Activated CD8-positive, alpha-beta memory T cell treated with anti-CD3 and anti-CD28 coated beads for 1 hour (primary cell): ENCODE results near the gene MINK1.

ENCODE experiments used
- DNase-seq, 2 donors: peaks; one replicate each; pipeline ENCODE4 v3.0.0-alpha.2; 2020; ENCODE audit warnings: low read depth in 1 of 2; ENCODE audit errors: extremely low read depth in 1 of 2

Gene MINK1

DNA sequence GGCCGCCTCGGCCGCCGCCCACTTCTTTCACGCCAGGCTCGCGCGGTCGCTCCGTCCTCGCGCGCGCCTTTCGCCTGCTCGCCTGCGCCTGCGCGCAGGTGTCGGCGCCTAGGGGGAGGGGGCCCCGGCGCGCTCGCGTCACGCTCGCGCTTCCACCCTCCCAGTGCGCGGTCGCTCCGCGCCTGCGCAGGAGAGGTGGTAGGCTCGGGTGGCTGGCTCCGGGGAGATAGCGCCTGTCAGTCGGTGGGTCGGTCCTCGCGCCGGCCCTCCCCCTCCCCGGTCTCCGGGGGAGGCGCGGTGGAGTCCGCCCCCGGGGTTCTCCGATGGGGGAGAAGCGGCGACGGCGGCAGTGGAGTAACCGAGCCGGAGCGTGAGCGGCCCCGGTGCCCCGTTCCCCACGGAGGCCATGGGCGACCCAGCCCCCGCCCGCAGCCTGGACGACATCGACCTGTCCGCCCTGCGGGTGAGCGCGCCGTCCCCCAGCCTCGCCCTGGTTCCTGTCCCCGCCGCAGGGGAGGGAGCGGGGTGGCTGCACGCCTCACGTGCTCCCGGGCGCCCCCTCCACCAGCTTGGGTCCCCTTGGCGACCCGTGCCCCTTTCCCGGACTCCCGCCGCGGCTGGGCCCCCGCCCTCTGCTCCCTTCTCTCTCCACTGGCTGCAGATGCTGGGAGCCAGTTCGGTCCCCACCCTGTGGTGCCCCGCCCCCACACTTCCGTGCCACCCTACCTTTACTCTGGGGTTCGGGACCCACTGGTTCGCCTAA lies at the start of gene MINK1:
Gene MINK1, plus strand, starts transcription at position 163 of the 763 bp plus-strand sequence. Its CDS starts 244 bp downstream, at position 407.
- DNase-seq, result peak; percentile 65 to 80

DNA sequence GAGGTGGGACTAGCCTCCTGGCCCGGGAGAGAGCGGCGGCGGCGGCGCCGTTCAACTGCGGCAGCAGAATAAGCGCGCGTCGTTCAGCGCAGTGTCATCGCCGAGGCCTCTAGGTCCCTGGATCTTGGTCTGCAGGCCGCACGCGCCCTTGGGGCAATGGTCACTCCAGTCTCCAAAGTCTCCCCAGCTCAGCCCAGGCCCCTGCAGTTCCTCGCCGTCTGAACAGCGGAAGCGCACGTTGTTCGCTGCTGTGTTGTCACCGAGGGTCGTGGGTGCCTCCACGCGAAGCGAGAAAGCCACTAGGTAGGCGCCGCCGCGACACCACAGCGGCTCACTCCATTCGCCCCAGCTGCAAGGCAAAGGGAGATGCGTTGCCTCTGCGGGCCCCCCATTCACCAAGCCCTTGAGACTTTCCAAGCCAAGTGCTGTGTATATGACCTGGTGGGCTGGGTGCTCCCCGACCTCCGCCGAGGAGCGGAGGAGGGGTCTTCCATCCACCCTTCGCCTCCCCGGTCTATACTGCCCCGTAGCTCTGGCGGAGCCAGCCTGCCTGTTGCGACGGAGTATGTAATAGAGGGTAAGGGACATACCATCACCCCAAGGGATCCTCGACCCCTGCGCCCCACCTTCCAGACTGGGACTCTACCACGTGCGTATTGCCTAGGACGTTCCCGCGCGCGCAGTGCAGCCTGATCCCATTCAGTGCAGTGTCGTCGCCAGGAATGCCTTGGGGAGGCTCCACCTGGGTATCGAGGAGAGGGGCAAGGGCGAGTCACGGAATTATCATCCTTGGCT lies 47.6 kb upstream of the MINK1 start:
- no peak for DNase-seq

DNA sequence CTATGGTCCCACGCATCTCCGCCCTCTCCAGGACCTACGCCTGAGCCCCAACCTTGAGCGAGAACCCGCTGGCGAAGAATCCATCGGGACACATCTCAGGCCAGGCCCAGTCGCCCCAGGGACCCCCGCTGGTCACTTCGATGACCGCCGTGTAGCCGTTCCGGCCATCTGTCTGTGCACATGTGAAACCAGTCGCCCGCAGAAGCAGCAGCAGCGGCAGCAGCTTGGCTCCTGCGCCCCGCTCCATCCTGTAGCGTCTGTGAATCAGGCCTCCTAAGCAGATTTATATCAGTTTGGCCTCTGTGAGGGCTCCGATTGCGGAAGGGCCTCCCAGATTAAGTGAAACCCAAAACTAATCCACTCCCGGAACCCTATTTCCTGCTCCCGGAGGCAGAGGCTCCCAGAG lies 47.0 kb upstream of the MINK1 start, which contains the start of gene VMO1:
Gene VMO1, minus strand, starts transcription at position 259 of the 406 bp plus-strand sequence. Its CDS starts 12 bp downstream, at position 247.
- DNase-seq, result no peak

DNA sequence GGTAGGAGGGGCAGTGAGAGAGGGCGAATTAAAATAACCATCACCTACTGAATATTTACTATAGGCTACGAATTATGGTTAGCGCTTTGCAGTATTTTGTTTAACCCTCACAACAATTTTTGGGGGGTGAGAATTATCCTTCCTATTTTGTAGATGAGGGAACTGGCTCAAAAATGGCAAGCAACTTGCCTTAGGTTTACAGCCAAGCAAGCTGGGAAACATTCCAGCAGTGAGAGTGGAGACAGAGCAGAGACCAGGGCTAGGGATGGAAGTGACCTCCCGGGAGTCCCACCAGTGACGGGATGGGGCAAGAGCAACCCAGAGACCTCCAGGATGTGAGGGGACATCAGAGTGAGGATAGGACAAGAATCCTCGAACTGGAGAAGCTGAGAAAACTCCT lies 46.6 kb upstream of the MINK1 start:
- no peak for DNase-seq

DNA sequence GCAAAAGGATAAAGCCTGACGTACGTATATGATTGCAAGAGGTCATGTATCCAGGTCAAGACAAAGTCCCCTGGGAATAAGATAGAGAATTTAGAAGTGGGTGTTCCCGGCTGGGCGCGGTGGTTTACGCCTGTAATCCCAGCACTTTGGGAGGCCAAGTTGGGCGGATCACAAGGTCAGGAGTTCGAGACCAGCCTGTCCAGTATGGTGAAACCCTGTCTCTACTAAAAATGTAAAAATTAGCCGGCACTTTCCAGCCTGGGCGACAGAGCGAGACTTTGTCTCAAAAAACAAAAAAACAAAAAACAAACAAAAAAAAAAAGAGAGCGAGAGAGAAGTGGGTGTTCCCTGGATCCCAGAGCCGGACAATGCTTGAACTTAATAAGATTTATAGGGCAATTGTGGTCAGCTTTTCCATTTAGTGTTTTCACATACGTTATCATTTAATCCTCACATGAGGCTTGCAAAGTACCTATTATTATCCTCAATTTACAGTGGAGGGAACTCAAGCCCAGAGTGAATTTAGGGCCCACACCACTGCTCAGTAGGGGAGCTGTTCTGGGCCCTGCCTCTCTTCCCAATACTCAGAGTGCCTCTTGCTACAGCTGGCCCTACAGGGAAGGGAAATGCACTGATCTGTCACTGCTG lies 44.9 kb upstream of the MINK1 start:
- DNase-seq, result no peak

DNA sequence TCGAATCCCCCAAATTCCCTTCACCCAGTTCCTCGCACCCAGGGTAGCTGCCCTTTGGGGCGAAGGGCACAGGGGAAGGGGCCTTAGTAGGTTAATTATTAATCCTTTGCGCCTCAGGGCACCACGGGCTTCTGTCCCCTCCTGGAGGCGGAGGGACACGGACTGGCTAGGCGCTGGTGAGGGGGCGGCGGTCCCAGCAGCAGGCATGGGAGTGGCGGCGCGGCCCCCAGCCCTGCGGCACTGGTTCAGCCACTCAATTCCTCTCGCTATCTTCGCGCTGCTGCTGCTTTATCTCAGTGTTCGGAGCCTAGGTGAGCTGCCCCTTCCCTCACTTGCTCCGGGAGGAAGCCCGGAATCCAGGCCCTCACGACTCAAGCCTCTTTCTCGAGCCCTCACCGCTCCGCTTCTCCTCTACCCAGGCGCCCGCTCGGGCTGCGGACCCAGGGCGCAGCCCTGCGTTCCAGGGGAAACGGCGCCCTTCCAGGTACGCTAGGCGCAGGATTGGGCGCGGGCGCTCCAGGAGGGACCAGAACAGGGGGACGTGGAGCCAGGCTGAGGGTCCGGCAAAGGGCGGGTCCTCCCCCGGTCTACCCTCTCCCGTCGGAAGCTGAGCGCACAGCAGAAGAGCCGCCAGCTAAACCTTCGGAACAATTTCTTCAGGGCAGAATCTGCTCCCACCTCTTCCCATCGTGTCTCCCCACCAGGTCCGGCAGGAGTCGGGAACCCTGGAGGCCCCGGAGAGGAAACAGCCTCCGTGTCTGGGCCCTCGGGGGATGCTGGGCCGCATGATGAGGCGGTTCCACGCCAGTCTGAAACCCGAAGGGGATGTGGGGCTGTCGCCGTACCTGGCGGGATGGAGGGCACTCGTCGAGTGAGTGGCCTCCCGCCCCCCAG lies 44.1 kb upstream of the MINK1 start, which contains the start of gene GLTPD2:
Gene GLTPD2, plus strand, starts transcription at position 158 of the 894 bp plus-strand sequence. Its CDS starts 48 bp downstream, at position 206.
- DNase-seq, result no peak

DNA sequence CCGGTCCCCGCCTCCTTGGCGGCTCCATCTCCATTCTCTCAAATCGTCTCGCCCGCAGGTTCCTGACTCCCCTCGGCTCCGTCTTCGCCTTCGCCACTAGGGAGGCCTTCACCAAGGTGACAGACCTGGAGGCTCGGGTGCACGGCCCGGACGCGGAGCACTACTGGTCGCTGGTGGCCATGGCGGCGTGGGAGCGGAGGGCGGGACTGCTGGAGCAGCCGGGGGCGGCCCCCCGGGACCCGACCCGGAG lies 43.5 kb upstream of the MINK1 start:
- no peak for DNase-seq

DNA sequence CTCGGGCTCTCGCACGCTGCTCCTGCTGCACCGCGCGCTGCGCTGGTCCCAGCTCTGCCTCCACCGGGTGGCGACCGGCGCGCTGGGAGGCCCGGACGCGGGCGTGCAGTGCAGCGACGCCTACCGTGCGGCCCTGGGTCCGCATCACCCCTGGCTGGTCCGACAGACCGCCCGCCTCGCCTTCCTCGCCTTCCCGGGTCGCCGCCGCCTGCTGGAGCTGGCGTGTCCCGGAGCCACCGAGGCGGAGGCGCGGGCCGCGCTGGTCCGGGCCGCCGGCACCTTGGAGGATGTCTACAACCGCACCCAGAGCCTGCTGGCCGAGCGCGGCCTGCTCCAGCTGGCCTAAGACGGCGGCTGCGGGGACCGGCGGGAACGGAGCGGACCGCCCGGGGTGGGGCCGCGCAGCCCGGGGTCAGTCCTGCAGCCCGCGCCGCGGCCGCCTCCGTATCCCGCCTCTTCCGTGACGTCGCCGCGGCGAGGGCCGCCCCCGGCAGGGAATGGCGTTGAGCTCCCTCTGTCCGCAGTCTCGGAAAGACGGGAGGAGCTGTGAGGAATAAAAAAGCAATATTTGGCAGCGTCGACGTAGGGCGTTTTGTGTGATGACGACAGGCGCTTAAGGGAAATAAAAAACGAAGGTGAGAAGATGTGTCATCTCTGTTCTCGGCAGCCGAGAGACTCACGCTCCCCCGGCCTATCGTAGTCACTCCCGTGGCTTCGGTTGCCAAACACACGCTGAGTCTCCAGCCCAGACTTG lies 43.0 kb upstream of the MINK1 start:
- DNase-seq, result peak; percentile 47 to 69

DNA sequence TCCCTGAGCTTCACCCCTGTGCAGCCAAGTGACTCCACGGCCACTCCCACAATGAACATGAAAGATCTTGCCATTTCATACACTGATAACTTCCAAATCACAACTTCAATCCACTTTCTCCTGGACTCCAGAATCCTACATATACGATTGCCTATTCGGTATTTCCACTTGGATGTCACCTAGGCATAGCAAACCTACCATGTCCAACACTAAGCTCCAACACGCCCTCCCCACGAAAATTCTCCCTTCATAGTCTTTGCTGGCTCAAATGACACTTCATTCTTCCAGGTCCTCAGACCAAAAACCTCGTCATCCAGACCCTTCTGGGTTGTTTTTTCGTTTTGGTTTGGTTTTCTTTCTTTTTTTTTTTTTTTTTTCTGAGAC lies 42.4 kb upstream of the MINK1 start:
- no peak for DNase-seq

DNA sequence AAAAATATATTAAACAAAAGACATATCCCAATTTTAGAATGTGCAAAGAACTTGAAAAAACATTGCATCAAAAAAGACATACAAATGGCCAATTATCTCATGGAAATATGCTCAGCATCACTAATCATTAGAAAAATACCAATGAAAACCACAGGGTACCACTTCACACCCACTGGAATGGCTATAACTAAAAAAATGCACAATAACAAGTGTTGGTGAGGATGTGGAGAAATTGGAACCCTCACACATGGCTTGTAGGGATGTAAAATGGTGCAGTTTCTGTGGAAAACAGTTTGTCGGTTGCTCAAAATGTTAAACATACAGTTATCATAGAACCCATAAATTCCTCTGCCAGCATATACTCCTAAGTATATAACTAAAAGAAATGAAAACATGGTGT lies 38.0 kb upstream of the MINK1 start:
- DNase-seq, result no peak

DNA sequence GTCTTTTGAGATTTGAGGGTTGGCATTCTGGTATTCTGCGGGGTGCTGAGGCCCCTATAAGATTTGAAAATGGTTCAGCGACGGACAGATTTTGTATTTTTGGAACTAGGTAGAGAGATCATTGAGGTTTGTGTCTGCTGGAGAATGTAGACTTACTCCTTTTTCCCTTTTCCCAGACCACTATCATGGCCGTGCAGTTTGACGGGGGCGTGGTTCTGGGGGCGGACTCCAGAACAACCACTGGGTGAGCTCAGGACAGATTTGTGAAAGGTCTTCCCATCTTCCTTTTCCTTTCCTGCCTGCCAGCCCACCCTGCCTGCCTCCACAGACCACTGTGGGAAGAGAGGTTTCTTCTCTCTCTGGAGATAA lies 36.6 kb upstream of the MINK1 start:
- DNase-seq, result no peak

DNA sequence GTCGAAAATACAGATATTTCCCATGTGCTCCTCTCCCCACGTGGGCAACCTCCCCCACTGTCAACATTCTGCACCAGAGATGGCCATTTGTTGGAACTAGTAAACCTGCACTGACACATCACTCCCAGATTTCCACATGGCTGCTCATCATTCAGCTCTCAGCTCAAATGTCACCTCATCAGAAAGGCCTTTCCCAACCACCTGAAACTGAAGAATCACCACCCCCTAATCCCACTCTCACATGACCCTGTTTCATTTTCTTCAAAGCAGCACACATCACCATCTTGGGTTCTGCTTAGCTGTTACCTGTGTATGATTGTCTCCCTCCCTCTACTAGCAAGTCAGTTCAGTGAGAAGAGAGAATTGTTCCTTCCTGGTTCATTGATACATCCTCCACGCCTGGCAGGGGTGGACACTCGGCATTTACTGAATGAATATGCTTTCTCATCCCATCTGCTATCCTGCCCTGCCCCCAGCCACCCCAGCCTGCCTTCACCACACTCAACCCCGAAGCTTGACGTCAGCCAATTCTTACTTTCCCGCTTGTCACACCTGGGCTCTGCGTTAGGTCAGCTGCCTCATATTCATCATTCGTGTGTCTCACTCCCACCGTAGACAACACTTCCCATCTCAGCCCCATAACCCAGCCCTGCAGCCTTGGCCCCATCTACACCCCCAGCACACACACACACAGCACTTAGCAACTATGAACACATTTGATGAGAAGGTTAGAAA lies 32.5 kb upstream of the MINK1 start:
- DNase-seq, result no peak

DNA sequence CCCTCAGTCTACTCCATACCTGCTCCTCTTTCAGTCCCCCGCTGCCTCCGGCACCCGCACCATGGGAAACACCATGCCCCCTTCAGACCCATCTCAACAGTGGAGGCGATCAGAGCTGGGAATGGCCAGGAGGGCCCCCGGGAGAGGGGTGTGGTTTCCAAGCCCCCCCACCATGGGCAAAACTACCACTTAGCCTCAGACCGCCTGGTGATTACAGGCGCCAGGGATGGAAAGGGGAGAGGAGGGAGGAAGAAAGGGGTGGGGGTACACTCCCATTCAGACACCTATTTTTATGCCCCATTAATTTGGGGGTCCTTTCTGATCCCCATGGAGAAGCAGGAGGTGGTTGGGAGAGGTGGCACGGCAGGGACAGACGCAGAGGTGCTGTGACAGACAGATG lies 30.9 kb upstream of the MINK1 start, which contains the start of gene C17orf114:
Gene C17orf114, minus strand, starts transcription at position 101 of the 400 bp plus-strand sequence.
- DNase-seq, result no peak

DNA sequence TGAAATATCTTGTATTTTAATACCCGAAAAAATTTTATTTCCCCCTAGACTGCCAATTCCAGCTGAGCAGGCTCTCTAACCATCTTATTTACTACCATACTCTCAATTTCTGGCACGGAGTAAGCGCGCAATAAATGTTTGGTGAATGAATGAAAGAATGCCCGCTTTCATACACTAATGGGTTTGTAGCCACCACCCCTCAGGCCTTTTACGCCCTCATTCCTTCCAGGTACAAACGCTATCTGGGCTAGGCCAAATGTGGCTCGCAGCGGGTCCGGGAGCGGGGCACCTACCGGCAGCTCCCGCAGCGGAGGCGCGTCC lies 26.7 kb upstream of the MINK1 start:
- no peak for DNase-seq

DNA sequence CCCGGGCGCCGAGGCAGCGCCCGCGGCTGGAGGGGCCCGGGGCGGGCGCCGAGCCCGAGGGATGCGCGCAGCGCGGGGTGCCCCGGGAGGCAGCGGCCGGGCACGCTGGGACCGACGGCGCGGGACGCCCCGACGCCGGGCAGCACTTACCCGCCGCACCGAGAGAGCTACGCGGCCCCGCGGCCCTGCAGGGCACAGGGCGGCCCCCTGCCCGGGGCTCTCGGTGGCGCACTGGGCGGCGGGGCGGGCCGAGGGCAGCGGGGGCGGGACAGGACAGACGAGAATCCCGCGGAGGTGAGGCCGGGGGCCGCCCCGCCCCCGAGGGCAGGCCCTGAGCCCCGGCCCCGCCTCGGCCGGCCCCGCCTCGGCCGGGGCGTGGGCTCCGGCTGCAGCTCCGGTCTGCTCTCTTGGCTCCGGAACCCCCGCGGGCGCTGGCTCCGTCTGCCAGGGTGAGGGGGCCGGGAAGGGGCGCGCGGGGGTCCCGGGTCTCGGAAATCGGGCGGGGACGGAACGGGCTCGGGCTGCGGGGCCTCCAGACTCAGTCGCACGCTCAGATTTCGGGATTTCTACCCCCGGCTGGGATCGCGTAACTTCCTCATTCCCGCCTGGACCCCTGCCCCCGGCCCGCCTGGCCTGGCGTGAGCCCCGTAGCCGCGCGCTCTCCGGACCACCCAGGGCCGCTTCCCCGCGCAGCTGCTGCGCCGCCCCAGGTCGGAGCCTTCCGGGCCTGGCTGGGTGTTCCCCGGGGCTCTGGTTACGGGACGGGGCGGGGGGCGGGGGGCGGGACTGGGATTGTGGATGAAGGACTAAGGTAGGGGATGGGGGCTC lies 26.1 kb upstream of the MINK1 start, which contains the start of gene PLD2:
Gene PLD2, plus strand, starts transcription at position 376 of the 828 bp plus-strand sequence. CDS start 621 bp downstream, outside the sequence.
- peak; percentile 46 to 81 for DNase-seq

DNA sequence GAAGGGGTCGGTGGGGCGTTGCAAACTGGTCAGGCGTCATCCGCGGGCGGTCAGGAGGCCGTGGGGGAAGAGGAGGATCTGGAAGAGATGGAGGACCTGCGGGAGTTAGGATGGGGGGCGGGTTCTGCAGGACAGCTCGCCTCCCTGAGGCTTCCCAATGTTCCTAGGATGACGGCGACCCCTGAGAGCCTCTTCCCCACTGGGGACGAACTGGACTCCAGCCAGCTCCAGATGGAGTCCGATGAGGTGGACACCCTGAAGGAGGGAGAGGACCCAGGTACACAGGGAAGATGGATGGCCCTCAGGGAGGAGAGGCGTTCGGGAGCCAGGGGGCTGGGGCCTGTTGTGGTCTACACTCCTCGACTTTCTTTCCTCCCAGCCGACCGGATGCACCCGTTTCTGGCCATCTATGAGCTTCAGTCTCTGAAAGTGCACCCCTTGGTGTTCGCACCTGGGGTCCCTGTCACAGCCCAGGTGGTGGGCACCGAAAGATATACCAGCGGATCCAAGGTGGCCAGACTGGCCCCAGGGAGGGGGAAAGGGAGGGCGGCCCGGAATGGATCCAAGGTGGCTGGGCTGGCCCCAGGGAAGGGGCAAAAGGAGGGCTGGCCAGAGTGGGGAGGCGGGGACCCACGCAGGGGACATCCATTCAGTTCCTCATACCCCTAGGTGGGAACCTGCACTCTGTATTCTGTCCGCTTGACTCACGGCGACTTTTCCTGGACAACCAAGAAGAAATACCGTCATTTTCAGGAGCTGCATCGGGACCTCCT lies 25.3 kb upstream of the MINK1 start:
- no peak for DNase-seq

DNA sequence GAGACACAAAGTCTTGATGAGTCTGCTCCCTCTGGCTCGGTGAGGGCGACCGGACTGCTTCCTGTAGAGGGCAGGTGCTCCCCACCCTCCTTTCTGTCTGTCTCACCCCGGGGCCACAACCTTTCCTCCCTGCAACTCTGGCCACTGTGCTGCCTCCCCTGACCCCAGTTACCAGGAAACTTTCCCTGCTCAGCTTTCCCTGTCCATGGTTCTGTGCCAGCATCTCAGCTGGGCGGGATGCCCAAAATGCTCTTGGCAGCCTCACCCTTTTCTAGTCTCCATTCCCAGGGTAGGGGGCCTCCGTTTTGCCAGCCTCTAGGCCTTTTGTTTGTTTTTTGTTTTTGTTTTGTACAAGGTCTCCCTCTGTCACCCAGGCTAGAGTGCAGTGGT lies 24.8 kb upstream of the MINK1 start:
- no peak for DNase-seq
